Neural progenitor cell (in vitro differentiated cells): Measurements from ENCODE around the gene SUGCT.

Experiments used
- EZH2 ChIP-seq: fragments of 200-600 bp; sonication (generic); IDR thresholded peaks from 2 replicates; pipeline ENCODE4 v1.6.1; 2017; ENCODE audit warnings: antibody characterized with exemption, mild to moderate bottlenecking, moderate library complexity
- EZH2phosphoT487 ChIP-seq: fragments of 200-600 bp; sonication (generic); IDR thresholded peaks from 2 replicates; pipeline ENCODE4 v1.6.1; 2017; ENCODE audit warnings: antibody characterized with exemption
- TF ChIP-seq, protein P1 (sequence below): fragments of 200-600 bp; sonication (generic); IDR thresholded peaks from 2 replicates; pipeline ENCODE4 v1.5.1; 2017; ENCODE audit warnings: antibody characterized with exemption, mild to moderate bottlenecking

DNA sequence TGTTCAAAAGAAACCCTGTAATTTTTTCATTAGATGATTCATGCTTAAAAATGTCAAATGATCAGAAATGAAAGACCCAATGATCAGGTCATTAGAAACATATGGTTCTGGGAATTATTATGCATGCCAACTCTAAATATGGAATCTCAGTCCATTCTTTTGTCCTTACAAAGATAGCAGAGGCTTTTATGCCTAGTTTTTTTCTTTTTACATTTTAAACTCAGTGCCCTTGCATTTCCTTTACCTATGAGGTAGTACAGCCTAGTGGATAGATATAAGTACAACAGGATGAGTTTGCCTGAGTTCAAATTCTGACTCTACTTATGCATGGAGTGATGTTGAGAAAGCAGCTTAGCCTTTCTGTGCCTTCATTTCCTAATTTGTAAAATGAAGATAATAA lies 392.9 kb downstream of the SUGCT start:
- TF ChIP-seq, protein P1, sequence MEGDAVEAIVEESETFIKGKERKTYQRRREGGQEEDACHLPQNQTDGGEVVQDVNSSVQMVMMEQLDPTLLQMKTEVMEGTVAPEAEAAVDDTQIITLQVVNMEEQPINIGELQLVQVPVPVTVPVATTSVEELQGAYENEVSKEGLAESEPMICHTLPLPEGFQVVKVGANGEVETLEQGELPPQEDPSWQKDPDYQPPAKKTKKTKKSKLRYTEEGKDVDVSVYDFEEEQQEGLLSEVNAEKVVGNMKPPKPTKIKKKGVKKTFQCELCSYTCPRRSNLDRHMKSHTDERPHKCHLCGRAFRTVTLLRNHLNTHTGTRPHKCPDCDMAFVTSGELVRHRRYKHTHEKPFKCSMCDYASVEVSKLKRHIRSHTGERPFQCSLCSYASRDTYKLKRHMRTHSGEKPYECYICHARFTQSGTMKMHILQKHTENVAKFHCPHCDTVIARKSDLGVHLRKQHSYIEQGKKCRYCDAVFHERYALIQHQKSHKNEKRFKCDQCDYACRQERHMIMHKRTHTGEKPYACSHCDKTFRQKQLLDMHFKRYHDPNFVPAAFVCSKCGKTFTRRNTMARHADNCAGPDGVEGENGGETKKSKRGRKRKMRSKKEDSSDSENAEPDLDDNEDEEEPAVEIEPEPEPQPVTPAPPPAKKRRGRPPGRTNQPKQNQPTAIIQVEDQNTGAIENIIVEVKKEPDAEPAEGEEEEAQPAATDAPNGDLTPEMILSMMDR, result no peak
- TF ChIP-seq EZH2, result no peak
- TF ChIP-seq EZH2phosphoT487, result no peak
